Keratinocyte (primary cell): ENCODE measurements around the gene IGF1.

Experiments used
- CTCF ChIP-seq, 3 experiments: IDR thresholded peaks in 1 of 3; conservative IDR thresholded peaks in 1 of 3; optimal IDR thresholded peaks in 1 of 3; 2 replicates in 2 of 3; 3 replicates in 1 of 3; pipeline versions ENCODE3 to v1.5.1; 2011; ENCODE audit warnings: low read length in 3 of 3, mild to moderate bottlenecking in 3 of 3, moderate library complexity in 2 of 3, control low read depth in 1 of 3, inconsistent platforms in 1 of 3; ENCODE audit not compliant: insufficient read depth in 2 of 3; ENCODE audit errors: extremely low read depth in 1 of 3
- EZH2 ChIP-seq: IDR thresholded peaks from one replicate; pipeline ENCODE4 v1.6.1; 2012; ENCODE audit warnings: inconsistent platforms, mild to moderate bottlenecking, low read length, moderate library complexity

GRCh38 chr12:102514696-102515095 is 34.3 kb upstream of the IGF1 start:
- no peak for TF ChIP-seq CTCF (optimal IDR thresholded peaks at IDR 0.05 in 1 of 3, IDR thresholded peaks at IDR 0.05 in 1 of 3, conservative IDR thresholded peaks at IDR 0.05 in 1 of 3; ENCODE audit: extremely low read depth in 1 of 3, insufficient read depth in 2 of 3, low read length in 3 of 3)
- no peak for TF ChIP-seq EZH2
